Measurements from ENCODE around the gene OBP2A. TPM values are rescaled to one million over a fixed set of nuclear protein-coding genes. Genes with fewer than 3 reads are reported as not detected.

Gene OBP2A
- total RNA-seq, 1 experiment from 2014 or later: not detected

- Histone ChIP-seq H2BK12ac (ENCODE audit: insufficient read length, low read depth, low read length) (no peak overlapping the region), H3K4me1 (ENCODE audit: insufficient read depth, low read length) (no peaks in the 10 kb centered on the region), H3K9ac (ENCODE audit: extremely low read depth, insufficient read length, low read length) (no peak overlapping the region), H4K20me1 (ENCODE audit: control insufficient read depth, insufficient read depth, insufficient read length) (no peaks in the 10 kb centered on the region), H3K27ac (ENCODE audit: insufficient read length, low read depth, low read length) (no peak overlapping the region), H4K91ac (ENCODE audit: insufficient read length, low read depth, low read length) (no peak overlapping the region), H4K8ac (replicated peaks; ENCODE audit: insufficient read length, low read depth, low read length) (no peak overlapping the region), H4K5ac (ENCODE audit: insufficient read length, low read depth, low read length) (no peak overlapping the region), H2AK5ac (ENCODE audit: insufficient read length, low read length) (no peak overlapping the region), H3K56ac (ENCODE audit: insufficient read length, low read depth, low read length) (no peak overlapping the region), H2BK120ac (ENCODE audit: low read depth, low read length, poor library complexity, severe bottlenecking) (no peak overlapping the region), H3K23me2 (ENCODE audit: insufficient read length, low read depth, low read length, poor library complexity, severe bottlenecking) (no peaks in the 10 kb centered on the region), H3T11ph (ENCODE audit: low read length) (no peak overlapping the region), H2AFZ (ENCODE audit: low read length) (no peak overlapping the region), H2BK20ac (ENCODE audit: low read depth, low read length, poor library complexity, severe bottlenecking) (no peak overlapping the region), H3K23ac (ENCODE audit: insufficient read length, low read depth, low read length) (no peak overlapping the region), H3K9me3 (ENCODE audit: control insufficient read depth, low read depth, low read length) (no peaks in the 10 kb centered on the region), H3K4me2 (ENCODE audit: insufficient read depth, insufficient read length, low read length) (no peak overlapping the region), H2BK5ac (ENCODE audit: insufficient read length, low read length) (no peak overlapping the region), H3K79me1 (ENCODE audit: insufficient read depth, low read depth, low read length, poor library complexity, severe bottlenecking) (no peaks in the 10 kb centered on the region), H2BK15ac (ENCODE audit: low read depth, low read length) (no peak overlapping the region), H3K79me2 (ENCODE audit: insufficient read depth, low read length) (no peaks in the 10 kb centered on the region), H3K14ac (ENCODE audit: insufficient read depth, low read length) (no peak overlapping the region), H3K27me3 (ENCODE audit: insufficient read depth, low read length) (no peaks in the 10 kb centered on the region), H3K4ac (ENCODE audit: low read depth, low read length) (no peak overlapping the region), H3K18ac (ENCODE audit: insufficient read length, low read depth, low read length) (no peak overlapping the region)
- peaks cover 1 to 2% of the 10 kb centered on the region in 2 experiments for H3K9me3 Mint-ChIP-seq
- peak overlapping the region in 1 of 3 experiments; percentile 61; a peak in 1 of 7 replicates for H3K27ac Mint-ChIP-seq
- peaks cover 0 to 1% (median 0%) of the 10 kb centered on the region in 3 experiments; a peak in 1 of 7 replicates for H3K36me3 Mint-ChIP-seq (ENCODE audit: insufficient read depth in 1 of 3, low read depth in 3 of 3)
- H3K27me3 Mint-ChIP-seq (ENCODE audit: low read depth): peaks cover 5% of the 10 kb centered on the region
- WGBS (ENCODE audit: extremely low coverage, insufficient read length, low lambda C conversion rate): no CpG with 5 or more reads among the region's 15 CpGs
- no peak overlapping the region for H3K4me3 Mint-ChIP-seq
- no peak for TF ChIP-seq CTCF (conservative IDR thresholded peaks at IDR 0.05)
- no peak for DNase-seq
- no peaks in the 10 kb centered on the region for H3K4me1 Mint-ChIP-seq
These were observed 40.7 kb downstream of the OBP2A start for GRCh38 chr9:135586601-135587109.
